HG03575 (cell line): Measurements from ENCODE around the gene PRKD2.
"Not testable (repeated sequence)": the region's sequence is repeated elsewhere in the genome, so short reads cannot be mapped to it uniquely, and the experiment has no call there.

Experiments
- ATAC-seq: cut with Tn5 transposase; IDR thresholded peaks from one replicate; pipeline ENCODE4 v1.9.1; 2021; ENCODE audit not compliant: unreplicated experiment, insufficient number of reproducible peaks, low FRiP score; ENCODE audit errors: extremely low read depth

The PRKD2 gene

GRCh38 chr19:46717034-46717715 lies at the start of gene PRKD2:
TSS of gene PRKD2 (minus strand) at chr19:46717114. CDS start at chr19:46716370, 744 bp downstream.
- no peak for ATAC-seq

- no peak for ATAC-seq
These were observed 47.9 kb upstream of the PRKD2 start for GRCh38 chr19:46764817-46765291.

- no peak for ATAC-seq
These were observed 45.5 kb upstream of the PRKD2 start for GRCh38 chr19:46762245-46762890.

GRCh38 chr19:46761418-46761831 lies 44.5 kb upstream of the PRKD2 start:
- ATAC-seq: no peak

- not testable (repeated sequence) for ATAC-seq
These were observed 44.0 kb upstream of the PRKD2 start for GRCh38 chr19:46760897-46761296.

GRCh38 chr19:46760363-46760762 lies 43.4 kb upstream of the PRKD2 start:
- no peak for ATAC-seq

- ATAC-seq: no peak
These were observed 43.0 kb upstream of the PRKD2 start for GRCh38 chr19:46759817-46760333.

- no peak for ATAC-seq
These were observed 42.3 kb upstream of the PRKD2 start for GRCh38 chr19:46759206-46759605.

GRCh38 chr19:46756544-46756888 lies 39.6 kb upstream of the PRKD2 start:
- ATAC-seq: no peak

GRCh38 chr19:46755853-46756543 lies 39.1 kb upstream of the PRKD2 start:
- ATAC-seq: no peak

GRCh38 chr19:46755077-46755852 lies 38.4 kb upstream of the PRKD2 start:
- ATAC-seq: no peak

GRCh38 chr19:46753420-46754155 lies 36.7 kb upstream of the PRKD2 start:
- ATAC-seq: no peak

GRCh38 chr19:46748325-46749109 lies 31.6 kb upstream of the PRKD2 start:
- ATAC-seq: no peak

GRCh38 chr19:46746281-46747057 lies 29.6 kb upstream of the PRKD2 start, which contains the start of gene STRN4:
TSS of gene STRN4 (minus strand) at chr19:46746450. CDS start at chr19:46746430, 20 bp downstream.
- no peak for ATAC-seq

GRCh38 chr19:46745521-46746280 lies 28.8 kb upstream of the PRKD2 start, which contains the start of gene FKRP:
TSS of gene FKRP (plus strand) at chr19:46746057. CDS start at chr19:46755451, 9,394 bp downstream.
- ATAC-seq: no peak

GRCh38 chr19:46745030-46745429 lies 28.1 kb upstream of the PRKD2 start:
- ATAC-seq: no peak
